T-helper 2 cell treated with Interferon-gamma antibody and Interleukin-4, amounts not matched to agents 5 μg/mL and 100 μg/mL, for 36 hours (primary cell): Measurements from ENCODE around the gene GPR39.

Experiments
- DNase-seq: peaks from one replicate; pipeline ENCODE4 v3.0.0; 2021; ENCODE audit warnings: low spot score
- H3K27ac Mint-ChIP-seq: one replicate; pipeline ENCODE4 v1.8.0; 2021; ENCODE audit warnings: mild to moderate bottlenecking, mixed read lengths
- H3K27me3 Mint-ChIP-seq: one replicate; pipeline ENCODE4 v1.8.0; 2021; ENCODE audit warnings: low read depth, mixed read lengths
- H3K36me3 Mint-ChIP-seq: one replicate; pipeline ENCODE4 v1.8.0; 2021; ENCODE audit warnings: low read depth, mixed read lengths
- H3K4me1 Mint-ChIP-seq: one replicate; pipeline ENCODE4 v1.8.0; 2021; ENCODE audit warnings: low read depth, mixed read lengths
- H3K4me3 Mint-ChIP-seq: one replicate; pipeline ENCODE4 v1.8.0; 2022; ENCODE audit warnings: mild to moderate bottlenecking, moderate library complexity, mixed read lengths
- H3K9me3 Mint-ChIP-seq: one replicate; pipeline ENCODE4 v1.8.0; 2021; ENCODE audit warnings: mixed read lengths

GPR39 gene

GRCh38 chr2:132659331-132659730 is 242.7 kb downstream of the GPR39 start:
- no peak overlapping the region for H3K27ac Mint-ChIP-seq
- no peaks in the 10 kb centered on the region for H3K36me3 Mint-ChIP-seq
- no peak overlapping the region for H3K4me3 Mint-ChIP-seq
- H3K27me3 Mint-ChIP-seq = no peaks in the 10 kb centered on the region
- no peak for DNase-seq
- no peaks in the 10 kb centered on the region for H3K4me1 Mint-ChIP-seq
- H3K9me3 Mint-ChIP-seq = no peaks in the 10 kb centered on the region

DNA sequence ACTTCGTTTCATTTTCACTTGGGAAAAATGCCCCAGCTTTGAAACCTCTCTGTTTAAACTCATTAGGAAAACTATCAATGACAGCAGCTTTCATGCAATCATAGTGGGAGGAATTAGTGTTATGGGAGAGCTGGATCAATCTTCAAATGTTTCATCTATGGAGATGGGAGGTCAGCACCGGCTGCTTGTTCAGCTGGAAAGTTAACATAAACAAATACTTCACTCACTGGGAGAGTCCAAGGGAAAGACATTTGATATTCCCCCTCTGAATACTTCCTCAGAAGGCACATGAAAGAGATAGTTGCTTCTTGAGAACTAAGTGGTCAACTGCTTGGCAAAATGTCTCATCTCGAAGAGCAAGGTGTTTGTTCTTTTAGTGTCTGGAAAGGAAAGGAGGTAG is 246.1 kb downstream of the GPR39 start:
- no peak overlapping the region for H3K27ac Mint-ChIP-seq
- no peak overlapping the region for H3K4me3 Mint-ChIP-seq
- H3K36me3 Mint-ChIP-seq = no peaks in the 10 kb centered on the region
- no peak for DNase-seq
- H3K27me3 Mint-ChIP-seq = peaks cover 8% of the 10 kb centered on the region
- no peaks in the 10 kb centered on the region for H3K9me3 Mint-ChIP-seq
- no peaks in the 10 kb centered on the region for H3K4me1 Mint-ChIP-seq

DNA sequence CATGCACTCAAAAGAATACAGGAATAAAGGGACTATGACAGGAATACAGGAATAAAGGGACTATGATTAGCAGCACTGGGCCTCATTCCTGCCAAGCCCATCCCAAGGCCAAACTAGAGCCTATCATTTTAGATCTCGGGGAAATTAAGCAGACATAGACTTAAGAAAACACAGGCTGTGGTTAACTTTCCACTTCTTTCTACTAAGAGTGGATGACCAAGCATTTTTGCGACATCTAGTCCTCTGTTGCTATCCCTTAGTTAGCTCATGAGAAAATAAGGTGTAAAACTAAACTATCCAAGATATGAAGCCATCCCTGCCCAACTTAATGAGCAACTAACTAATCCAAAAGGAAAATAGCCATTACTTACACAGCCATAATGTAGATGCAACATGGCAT is 247.5 kb downstream of the GPR39 start:
- no peak overlapping the region for H3K4me3 Mint-ChIP-seq
- DNase-seq = no peak
- no peaks in the 10 kb centered on the region for H3K36me3 Mint-ChIP-seq
- peaks cover 18% of the 10 kb centered on the region for H3K27me3 Mint-ChIP-seq
- H3K27ac Mint-ChIP-seq = no peak overlapping the region
- no peaks in the 10 kb centered on the region for H3K4me1 Mint-ChIP-seq
- no peaks in the 10 kb centered on the region for H3K9me3 Mint-ChIP-seq

- Mint-ChIP-seq H3K4me3 (no peak overlapping the region), H3K27me3 (peaks cover 18% of the 10 kb centered on the region), H3K4me1 (no peaks in the 10 kb centered on the region), H3K36me3 (no peaks in the 10 kb centered on the region), H3K27ac (no peak overlapping the region), H3K9me3 (no peaks in the 10 kb centered on the region)
- DNase-seq = no peak
These were observed 249.0 kb downstream of the GPR39 start for GRCh38 chr2:132665401-132666140.

GRCh38 chr2:132667706-132668105 is 251.1 kb downstream of the GPR39 start:
- DNase-seq = no peak
- Mint-ChIP-seq H3K4me3 (no peak overlapping the region), H3K27ac (no peak overlapping the region), H3K27me3 (peaks cover 36% of the 10 kb centered on the region), H3K4me1 (no peaks in the 10 kb centered on the region), H3K36me3 (no peaks in the 10 kb centered on the region), H3K9me3 (no peaks in the 10 kb centered on the region)

DNA sequence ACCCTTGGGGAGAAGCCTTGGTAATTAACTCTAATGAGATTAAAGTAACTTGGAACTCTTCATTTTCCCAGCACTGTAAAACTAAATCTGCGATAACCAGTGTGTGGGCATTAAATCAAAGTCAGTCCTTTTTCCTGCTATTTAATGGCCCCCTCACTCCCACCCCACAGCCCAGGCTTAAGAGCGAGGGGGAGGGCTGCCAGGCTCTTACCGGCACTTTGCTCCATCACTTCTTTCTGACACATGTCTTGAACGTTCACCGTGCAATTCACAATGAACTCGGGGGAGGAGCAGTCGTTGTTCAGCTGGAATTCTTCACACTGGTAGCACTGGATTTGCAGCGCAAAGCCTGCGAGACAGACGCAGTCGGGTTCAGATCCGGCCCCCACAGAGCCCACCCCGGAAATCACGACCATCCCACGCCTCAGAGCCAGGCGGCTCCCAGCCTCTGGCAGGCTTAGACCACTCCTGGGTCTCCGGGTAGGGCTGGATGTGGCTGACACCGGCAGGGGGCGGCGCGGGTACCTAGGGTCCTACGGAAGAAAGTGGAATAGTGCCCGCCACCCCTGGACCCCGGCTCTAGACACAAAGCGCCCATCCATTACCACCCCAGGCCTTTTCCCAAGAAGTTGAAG is 251.7 kb downstream of the GPR39 start:
- H3K4me3 Mint-ChIP-seq = no peak overlapping the region
- no peaks in the 10 kb centered on the region for H3K36me3 Mint-ChIP-seq
- peaks cover 39% of the 10 kb centered on the region for H3K27me3 Mint-ChIP-seq
- H3K4me1 Mint-ChIP-seq = no peaks in the 10 kb centered on the region
- H3K27ac Mint-ChIP-seq = no peak overlapping the region
- no peaks in the 10 kb centered on the region for H3K9me3 Mint-ChIP-seq
- no peak for DNase-seq

GRCh38 chr2:132668987-132669907 is 252.6 kb downstream of the GPR39 start:
- DNase-seq = no peak
- Mint-ChIP-seq H3K4me3 (no peak overlapping the region), H3K27me3 (peaks cover 39% of the 10 kb centered on the region), H3K4me1 (no peaks in the 10 kb centered on the region), H3K36me3 (no peaks in the 10 kb centered on the region), H3K27ac (no peak overlapping the region), H3K9me3 (no peaks in the 10 kb centered on the region)

DNA sequence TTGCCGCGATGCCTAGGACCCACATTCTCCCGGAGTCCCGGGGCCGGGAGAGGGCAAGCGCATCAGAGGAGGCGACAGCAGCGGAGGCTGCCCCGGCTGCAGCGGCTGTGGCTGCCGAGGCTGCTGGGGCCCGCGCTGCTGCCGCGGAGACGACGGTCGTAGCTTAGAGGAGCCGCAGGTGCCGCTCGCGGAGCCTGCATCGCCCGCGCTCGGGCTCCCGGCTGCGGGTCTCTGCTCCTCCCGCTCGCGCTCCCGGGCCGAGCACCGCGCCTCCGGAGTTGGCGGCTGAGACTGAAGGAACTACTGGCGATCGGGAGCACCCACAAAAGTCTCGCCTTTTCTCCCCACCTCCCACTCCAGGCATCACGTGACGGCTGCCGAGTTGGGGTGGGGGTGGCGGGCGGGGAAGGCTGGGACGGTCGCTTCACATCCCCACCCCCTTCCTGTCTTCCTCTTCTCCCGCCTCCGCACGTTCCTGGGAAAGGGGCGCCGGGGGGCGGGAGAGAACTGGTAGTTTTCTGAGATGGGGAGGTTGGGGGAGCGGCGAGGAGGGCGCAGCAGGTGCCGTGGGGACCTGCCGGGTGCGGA is 253.4 kb downstream of the GPR39 start, which contains the start of gene LYPD1:
LYPD1 (minus strand) TSS at position 298 of the 588 bp plus-strand sequence; CDS start at position 25, 273 bp downstream.
- no peak within 1 kb of the TSS for H3K4me3 Mint-ChIP-seq
- H3K36me3 Mint-ChIP-seq = no peaks in the 10 kb centered on the region
- no peaks in the 10 kb centered on the region for H3K4me1 Mint-ChIP-seq
- no peak within 1 kb of the TSS for H3K27ac Mint-ChIP-seq
- peaks cover 40% of the 10 kb centered on the region for H3K27me3 Mint-ChIP-seq
- no peak for DNase-seq
- H3K9me3 Mint-ChIP-seq = no peaks in the 10 kb centered on the region

DNA sequence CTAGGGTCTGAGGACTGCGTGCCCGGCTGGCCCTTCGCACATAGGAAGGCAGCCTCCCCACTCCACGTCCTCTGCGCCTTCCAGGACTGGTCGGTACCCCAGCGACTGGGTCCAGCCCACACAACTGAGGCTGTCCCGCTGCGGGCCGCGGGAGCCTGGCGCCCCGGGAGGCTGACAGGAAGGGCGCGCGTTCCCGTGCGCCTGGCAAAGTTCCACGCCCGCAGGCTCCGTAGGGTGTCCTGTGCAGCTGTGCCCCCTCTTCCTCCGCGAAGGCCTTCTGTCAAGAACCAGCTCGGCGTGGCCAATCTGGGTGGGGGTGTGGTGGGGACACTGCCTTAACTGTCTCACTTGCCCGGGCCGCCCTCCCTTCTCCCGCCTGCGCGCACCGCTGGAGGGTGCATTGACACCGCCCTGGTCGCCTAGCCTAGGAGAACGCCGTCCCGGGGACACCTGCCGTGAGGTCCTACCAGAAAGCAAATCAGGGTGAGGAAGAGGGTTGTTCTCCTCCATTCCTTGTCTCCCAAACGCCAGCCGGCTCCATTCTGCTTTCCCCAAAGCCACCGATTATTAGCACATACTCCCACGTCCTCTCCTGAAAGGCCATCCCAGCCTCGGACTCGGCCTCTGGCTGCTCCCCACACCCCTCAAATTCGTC is 254.0 kb downstream of the GPR39 start:
- H3K9me3 Mint-ChIP-seq = no peaks in the 10 kb centered on the region
- no peaks in the 10 kb centered on the region for H3K4me1 Mint-ChIP-seq
- H3K36me3 Mint-ChIP-seq = no peaks in the 10 kb centered on the region
- no peak overlapping the region for H3K27ac Mint-ChIP-seq
- H3K27me3 Mint-ChIP-seq = peaks cover 39% of the 10 kb centered on the region
- no peak overlapping the region for H3K4me3 Mint-ChIP-seq
- no peak for DNase-seq

GRCh38 chr2:132671151-132671835 is 254.7 kb downstream of the GPR39 start:
- Mint-ChIP-seq H3K4me3 (no peak overlapping the region), H3K36me3 (no peaks in the 10 kb centered on the region), H3K9me3 (no peaks in the 10 kb centered on the region), H3K27me3 (peaks cover 38% of the 10 kb centered on the region), H3K27ac (no peak overlapping the region), H3K4me1 (no peaks in the 10 kb centered on the region)
- DNase-seq = no peak

DNA sequence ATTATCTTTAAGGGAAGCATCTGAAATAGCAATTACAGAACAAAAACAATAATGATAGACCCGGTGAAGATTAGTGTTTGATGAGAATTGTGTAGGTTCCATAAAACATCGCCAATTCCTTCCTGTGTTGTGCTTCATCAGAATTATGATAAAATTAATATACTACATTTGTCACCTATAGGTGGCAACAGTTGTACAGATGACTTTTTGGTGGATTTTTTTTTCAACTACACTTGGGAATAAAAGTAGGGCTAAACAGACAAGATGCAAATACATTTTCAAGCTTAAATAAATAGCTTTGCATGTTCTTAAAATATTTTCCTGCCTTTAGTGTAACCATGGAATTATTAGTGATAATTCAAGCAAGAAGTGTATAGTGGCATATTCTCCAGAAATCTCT is 260.4 kb downstream of the GPR39 start:
- Mint-ChIP-seq H3K27me3 (peaks cover 10% of the 10 kb centered on the region), H3K4me1 (no peaks in the 10 kb centered on the region), H3K9me3 (no peaks in the 10 kb centered on the region), H3K36me3 (no peaks in the 10 kb centered on the region), H3K27ac (no peak overlapping the region), H3K4me3 (no peak overlapping the region)
- no peak for DNase-seq

DNA sequence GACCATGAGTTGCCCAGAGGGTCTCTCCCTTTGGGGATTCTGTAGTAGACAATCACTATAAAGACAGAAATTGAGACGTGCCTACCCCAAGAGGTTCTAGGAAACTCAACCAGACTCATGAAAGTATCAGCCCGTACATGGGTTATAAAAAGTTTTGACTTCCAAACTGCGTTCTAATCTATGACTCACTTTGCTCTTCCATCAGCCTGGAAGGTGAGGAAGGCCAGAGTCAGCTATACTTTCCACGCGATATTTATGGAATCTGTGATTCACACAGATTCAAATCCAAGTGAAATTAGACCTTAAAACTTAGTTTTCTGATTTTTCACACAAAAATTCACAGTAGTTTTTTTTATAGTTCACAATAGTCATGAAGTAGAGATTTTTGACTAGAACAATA is 261.1 kb downstream of the GPR39 start:
- Mint-ChIP-seq H3K27me3 (peaks cover 6% of the 10 kb centered on the region), H3K27ac (no peak overlapping the region), H3K9me3 (no peaks in the 10 kb centered on the region)

DNA sequence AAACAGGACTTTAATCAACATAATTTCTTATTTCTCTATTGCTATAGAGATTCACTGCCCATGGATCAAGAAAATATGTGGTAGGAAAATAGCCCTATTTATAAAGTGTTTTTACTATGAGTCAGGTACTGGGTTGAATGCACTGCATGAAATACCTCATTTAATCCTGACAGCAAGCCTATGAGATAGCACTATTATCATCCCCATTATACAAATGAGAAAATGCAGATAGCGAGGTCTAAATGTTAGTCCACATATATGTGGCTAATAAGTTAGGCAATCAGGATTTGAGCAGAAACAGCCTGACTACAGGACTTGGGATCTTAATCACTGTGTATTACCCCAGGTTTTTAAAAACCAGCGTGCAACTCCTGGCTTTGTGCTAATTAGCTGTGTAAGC is 261.9 kb downstream of the GPR39 start:
- Mint-ChIP-seq H3K4me1 (no peaks in the 10 kb centered on the region), H3K9me3 (no peaks in the 10 kb centered on the region), H3K4me3 (no peak overlapping the region), H3K27ac (no peak overlapping the region), H3K27me3 (peaks cover 2% of the 10 kb centered on the region), H3K36me3 (no peaks in the 10 kb centered on the region)
- DNase-seq = no peak

More for the DNA sequence above, 261.1 kb downstream of the GPR39 start:
- no peaks in the 10 kb centered on the region for H3K36me3 Mint-ChIP-seq
- DNase-seq = no peak
- no peak overlapping the region for H3K4me3 Mint-ChIP-seq
- H3K4me1 Mint-ChIP-seq = no peaks in the 10 kb centered on the region
